ENCODE measurements around the gene MTLN.

The MTLN gene

GRCh38 chr2:110166266-110166665 lies 46.1 kb downstream of the MTLN start:
- no peak for ATAC-seq
- TF ChIP-seq ZNF565 (CRISPR knock-in tag; conservative IDR thresholded peaks at IDR 0.05; ENCODE audit: low read depth) (no peak), PPARA (CRISPR knock-in tag; IDR thresholded peaks at IDR 0.05; ENCODE audit: borderline replicate concordance) (no peak), SNAI2 (CRISPR knock-in tag; IDR thresholded peaks at IDR 0.05) (no peak), GLIS3 (CRISPR knock-in tag; IDR thresholded peaks at IDR 0.05) (no peak), TCF4 (CRISPR knock-in tag; IDR thresholded peaks at IDR 0.05; ENCODE audit: borderline replicate concordance) (no peak), ZNF8 (CRISPR knock-in tag; IDR thresholded peaks at IDR 0.05) (no peak), OSR1 (CRISPR knock-in tag; IDR thresholded peaks at IDR 0.05) (no peak), ESRRG (CRISPR knock-in tag; IDR thresholded peaks at IDR 0.05) (no peak), ISL1 (CRISPR knock-in tag; IDR thresholded peaks at IDR 0.05) (no peak)
